ENCODE results near the gene NCDN.

The NCDN gene

DNA sequence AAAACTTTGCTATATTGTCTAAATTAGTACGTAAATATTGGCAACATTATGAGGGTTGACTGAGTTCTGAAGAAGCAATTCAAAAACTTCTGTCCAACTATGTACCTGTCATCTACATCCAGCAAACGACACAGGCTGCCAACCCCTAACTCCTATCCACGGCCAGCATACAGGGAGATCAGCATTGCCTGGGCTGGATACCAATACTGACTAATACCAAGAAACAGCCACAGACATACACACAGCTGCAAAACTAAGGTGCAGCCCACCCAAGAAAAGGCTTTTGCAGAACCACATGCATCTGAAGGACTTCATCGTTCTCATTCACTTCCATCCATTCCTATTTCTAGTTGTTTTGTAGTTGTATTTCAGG lies 2.4 kb upstream of the NCDN start:
- DNase-seq (ENCODE audit: low read depth) = no peak

GRCh38 chr1:35555601-35556477 lies 1.8 kb upstream of the NCDN start:
- no peak for DNase-seq (ENCODE audit: low read depth)

GRCh38 chr1:35556484-35557117 lies 998 bp upstream of the NCDN start:
- DNase-seq (ENCODE audit: low read depth) = no peak

GRCh38 chr1:35557118-35557610 lies 435 bp upstream of the NCDN start, which contains the start of gene KIAA0319L:
KIAA0319L (minus strand) TSS chr1:35557403; CDS start chr1:35554491, 2,912 bp downstream.
- no peak for DNase-seq (ENCODE audit: low read depth)

- no peak for DNase-seq (ENCODE audit: low read depth)
Observed at GRCh38 chr1:35558374-35559316, 1.0 kb downstream of the NCDN start.

DNA sequence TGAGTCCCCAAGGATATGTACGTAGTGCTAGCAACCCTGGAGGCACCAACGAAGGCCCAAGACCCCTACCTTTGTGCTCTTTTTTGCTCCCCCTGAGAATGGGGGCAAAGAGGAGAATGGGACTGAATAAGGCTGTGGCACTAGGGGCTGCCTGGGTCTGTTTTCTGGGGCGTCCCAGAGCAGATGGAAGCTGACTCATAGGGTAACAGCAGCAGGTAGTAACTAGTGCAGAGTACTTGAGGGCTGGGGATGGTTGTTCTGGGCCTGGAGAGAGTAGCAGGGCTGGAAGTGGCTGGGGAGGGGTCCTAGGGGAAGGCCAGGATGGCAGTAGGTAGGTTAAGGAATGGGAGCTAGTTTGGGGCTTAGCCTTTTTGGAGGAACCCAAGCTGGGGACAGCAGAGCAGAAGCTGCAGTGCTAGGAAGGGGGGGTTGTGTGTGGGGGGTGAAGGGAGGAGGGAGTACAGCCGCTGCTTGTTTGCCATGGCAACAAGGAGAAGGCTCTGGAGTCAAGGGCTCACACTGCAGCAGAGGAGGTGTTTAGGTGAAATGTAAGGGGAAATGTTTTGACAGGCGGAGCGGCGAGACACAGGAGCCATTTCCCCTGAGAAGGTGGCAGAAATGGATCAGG lies 1.8 kb downstream of the NCDN start:
- no peak for DNase-seq (ENCODE audit: low read depth)

DNA sequence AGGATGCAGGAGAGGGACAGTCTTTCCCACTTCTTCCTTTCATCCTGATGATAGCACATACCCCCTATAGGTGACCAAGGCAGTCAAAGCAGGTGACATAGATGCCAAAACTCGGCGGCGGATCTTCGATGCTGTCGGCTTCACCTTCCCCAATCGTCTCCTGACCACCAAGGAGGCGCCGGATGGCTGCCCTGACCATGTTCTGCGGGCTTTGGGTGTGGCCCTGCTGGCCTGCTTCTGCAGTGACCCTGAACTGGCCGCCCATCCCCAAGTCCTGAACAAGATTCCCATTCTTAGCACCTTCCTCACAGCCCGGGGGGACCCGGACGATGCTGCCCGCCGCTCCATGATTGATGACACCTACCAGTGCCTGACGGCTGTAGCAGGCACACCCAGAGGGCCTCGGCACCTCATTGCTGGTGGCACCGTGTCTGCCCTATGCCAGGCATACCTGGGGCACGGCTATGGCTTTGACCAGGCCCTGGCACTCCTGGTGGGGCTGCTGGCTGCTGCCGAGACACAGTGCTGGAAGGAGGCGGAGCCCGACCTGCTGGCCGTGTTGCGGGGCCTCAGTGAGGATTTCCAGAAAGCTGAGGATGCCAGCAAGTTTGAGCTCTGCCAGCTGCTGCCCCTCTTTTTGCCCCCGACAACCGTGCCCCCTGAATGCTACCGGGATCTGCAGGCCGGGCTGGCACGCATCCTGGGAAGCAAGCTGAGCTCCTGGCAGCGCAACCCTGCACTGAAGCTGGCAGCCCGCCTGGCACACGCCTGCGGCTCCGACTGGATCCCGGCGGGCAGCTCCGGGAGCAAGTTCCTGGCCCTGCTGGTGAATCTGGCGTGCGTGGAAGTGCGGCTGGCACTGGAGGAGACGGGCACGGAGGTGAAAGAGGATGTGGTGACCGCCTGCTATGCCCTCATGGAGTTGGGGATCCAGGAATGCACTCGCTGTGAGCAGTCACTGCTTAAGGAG lies 2.9 kb downstream of the NCDN start:
- no peak for DNase-seq (ENCODE audit: low read depth)

DNA sequence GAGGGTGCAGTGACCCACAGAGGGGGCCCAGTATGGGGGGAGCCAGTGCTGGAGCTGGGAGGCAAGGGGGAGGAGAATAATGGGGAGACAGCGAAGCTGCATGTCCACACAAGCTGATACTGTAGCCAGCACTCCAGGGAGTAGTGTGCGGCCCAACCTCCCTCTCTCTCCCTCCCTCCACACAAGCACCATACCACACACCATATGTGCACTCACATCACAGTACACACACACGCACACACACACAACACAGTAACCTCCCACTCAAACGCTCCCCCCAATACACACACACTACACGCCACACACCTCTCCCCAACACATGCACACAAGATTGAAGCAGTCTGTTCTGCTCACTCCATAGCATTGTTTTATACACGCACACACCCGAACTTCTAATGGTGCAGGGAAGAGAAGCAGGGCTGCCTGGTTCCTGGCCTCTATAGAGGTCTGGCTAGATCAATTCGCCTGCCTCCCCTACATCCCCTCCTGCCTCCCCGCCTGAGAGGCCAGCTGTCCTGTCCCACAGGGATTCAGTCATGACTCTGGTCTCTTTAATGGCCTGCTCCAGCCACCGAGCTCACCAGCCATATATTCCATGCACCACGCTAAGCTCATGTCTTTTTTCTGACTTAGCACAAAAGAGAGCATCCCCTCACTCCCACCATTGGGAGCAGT lies 3.8 kb downstream of the NCDN start:
- DNase-seq (ENCODE audit: low read depth) = no peak

- no peak for DNase-seq (ENCODE audit: low read depth)
Observed at GRCh38 chr1:35561972-35562680, 4.5 kb downstream of the NCDN start.

- DNase-seq (ENCODE audit: low read depth) = no peak
Observed at GRCh38 chr1:35563166-35563565, 5.6 kb downstream of the NCDN start.

- DNase-seq (ENCODE audit: low read depth) = peak; percentile 66
Observed at GRCh38 chr1:35564037-35564883, 6.7 kb downstream of the NCDN start.

DNA sequence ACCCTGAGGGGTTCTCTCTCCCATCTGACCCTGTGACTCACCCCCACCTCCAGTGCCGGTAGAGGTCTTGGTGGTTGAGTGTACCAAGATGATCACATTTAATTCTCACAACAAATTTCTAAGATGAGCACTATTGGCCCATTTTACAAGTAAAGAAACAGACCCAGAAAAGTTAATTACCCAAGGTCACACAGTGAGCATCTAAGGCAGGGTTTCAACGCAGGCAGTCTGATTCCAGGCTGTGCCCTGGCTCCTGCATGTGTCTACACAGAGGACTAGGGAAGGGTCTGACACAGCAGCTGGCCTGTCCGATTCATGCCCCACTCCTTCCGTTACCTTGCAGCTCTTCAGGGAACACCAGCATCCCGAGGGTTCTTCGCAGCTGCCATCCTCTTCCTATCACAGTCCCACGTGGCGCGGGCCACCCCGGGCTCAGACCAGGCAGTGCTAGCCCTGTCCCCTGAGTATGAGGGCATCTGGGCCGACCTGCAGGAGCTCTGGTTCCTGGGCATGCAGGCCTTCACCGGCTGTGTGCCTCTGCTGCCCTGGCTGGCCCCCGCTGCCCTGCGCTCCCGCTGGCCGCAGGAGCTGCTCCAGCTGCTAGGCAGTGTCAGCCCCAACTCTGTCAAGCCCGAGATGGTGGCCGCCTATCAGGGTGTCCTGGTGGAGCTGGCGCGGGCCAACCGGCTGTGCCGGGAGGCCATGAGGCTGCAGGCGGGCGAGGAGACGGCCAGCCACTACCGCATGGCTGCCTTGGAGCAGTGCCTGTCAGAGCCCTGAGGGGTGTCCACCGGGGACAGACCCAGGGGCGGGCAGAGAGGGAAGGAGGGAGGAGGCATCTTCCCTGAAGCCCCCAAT lies 7.5 kb downstream of the NCDN start:
- DNase-seq (ENCODE audit: low read depth) = no peak

GRCh38 chr1:35565742-35566133 lies 8.1 kb downstream of the NCDN start:
- no peak for DNase-seq (ENCODE audit: low read depth)

- DNase-seq (ENCODE audit: low read depth) = no peak
Observed at GRCh38 chr1:35567947-35568558, 10.5 kb downstream of the NCDN start.

GRCh38 chr1:35568975-35569395 lies 11.4 kb downstream of the NCDN start:
- DNase-seq (ENCODE audit: low read depth) = peak; percentile 41

GRCh38 chr1:35569936-35570335 lies 12.3 kb downstream of the NCDN start:
- no peak for DNase-seq (ENCODE audit: low read depth)

DNA sequence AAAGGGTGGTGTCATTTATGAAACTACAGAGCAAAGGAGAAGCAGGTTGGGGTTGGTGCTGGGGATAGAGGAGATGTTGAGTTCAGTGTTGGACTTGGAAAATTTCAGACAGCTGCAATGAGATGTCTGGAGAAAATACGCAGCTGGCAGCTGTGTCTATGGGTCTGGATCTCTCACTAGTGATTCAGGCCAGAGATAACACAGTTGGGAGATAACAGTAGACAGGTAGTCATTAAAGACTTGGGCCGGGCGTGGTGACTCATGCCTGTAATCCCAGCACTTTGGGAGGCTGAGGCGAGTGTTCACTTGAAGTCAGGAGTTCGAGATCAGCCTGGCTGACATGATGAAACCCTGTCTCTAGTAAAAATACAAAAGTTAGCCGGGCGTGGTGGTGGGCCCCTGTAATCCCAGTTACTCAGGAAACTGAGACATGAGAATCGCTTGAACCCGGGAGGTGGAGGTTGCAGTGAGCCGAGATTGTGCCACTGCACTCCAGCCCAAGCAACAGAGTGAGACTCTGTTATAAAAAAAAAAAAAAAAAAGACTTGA lies 13.1 kb downstream of the NCDN start:
- DNase-seq (ENCODE audit: low read depth) = no peak

All from stimulated activated CD4-positive, alpha-beta T cell treated with anti-CD3 and anti-CD28 coated beads, Interleukin-2, amount 100 ng/mL, for 4 hours (primary cell).